Neuron (in vitro differentiated cells): Measurements from ENCODE around the gene MET.
"Not testable (repeated sequence)": the region's sequence is repeated elsewhere in the genome, so short reads cannot be mapped to it uniquely, and the experiment has no call there.

Experiments used
- H2AFZ ChIP-seq: one replicate; pipeline ENCODE4 v1.6.1; 2013; ENCODE audit warnings: low read depth, mild to moderate bottlenecking, inconsistent platforms, low read length, moderate library complexity
- H3K27me3 ChIP-seq: one replicate; pipeline ENCODE4 v1.6.1; 2013; ENCODE audit warnings: low read length; ENCODE audit not compliant: insufficient read depth
- H3K36me3 ChIP-seq: one replicate; pipeline ENCODE4 v1.6.1; 2013; ENCODE audit warnings: low read length; ENCODE audit not compliant: insufficient read depth
- H3K4me1 ChIP-seq: one replicate; pipeline ENCODE4 v1.6.1; 2013; ENCODE audit warnings: low read length; ENCODE audit not compliant: insufficient read depth
- H3K4me3 ChIP-seq: 2 replicates; pipeline ENCODE4 v1.5.1; 2013; ENCODE audit warnings: mild to moderate bottlenecking, low read length, moderate library complexity
- H3K9me3 ChIP-seq: one replicate; pipeline ENCODE4 v1.6.1; 2013; ENCODE audit warnings: low read length

MET gene

DNA sequence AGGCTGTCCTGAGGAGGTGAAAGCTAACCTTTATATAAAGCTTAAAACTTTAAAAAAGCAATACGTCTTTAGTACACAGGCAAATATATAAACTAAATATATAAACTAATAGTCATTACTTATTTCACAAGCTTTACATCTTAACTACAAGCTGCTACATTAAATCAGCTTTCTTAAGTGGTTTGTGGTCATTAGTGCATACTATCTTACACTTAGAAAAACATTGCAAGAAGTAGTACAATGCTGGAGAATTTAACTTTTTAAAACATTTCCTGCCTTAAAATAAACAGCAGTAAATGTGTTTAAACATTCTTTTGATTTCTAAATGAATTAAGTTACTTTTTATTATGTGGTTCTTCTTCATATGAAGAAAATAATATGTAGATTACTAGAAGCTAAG is 36.3 kb downstream of the MET start:
- Histone ChIP-seq H2AFZ (no peak overlapping the region), H3K9me3 (no peaks in the 10 kb centered on the region), H3K4me3 (no peak overlapping the region), H3K36me3 (no peaks in the 10 kb centered on the region), H3K27me3 (no peaks in the 10 kb centered on the region), H3K4me1 (peaks cover 3% of the 10 kb centered on the region)

DNA sequence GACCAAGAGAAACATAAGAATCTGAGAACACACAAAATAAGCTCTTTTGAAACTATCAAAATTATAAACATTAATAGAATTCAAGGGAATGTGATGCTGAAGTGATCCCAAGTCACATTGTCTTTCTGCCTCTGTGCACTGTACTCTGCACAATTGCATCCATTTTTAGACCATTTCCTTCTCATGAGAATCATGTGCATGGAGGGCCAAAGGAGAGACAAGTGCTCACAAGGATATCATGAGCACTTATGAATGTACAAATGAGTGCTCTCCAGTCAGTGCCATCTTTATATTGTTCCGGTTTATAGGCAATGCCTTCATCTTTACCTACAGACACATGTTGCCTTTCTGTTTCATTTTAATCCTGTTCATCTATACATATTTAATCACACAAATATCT is 36.9 kb downstream of the MET start:
- no peaks in the 10 kb centered on the region for H3K27me3 ChIP-seq
- no peak overlapping the region for H3K4me3 ChIP-seq
- no peaks in the 10 kb centered on the region for H3K36me3 ChIP-seq
- peaks cover 3% of the 10 kb centered on the region for H3K4me1 ChIP-seq
- H2AFZ ChIP-seq: no peak overlapping the region
- H3K9me3 ChIP-seq: no peaks in the 10 kb centered on the region

DNA sequence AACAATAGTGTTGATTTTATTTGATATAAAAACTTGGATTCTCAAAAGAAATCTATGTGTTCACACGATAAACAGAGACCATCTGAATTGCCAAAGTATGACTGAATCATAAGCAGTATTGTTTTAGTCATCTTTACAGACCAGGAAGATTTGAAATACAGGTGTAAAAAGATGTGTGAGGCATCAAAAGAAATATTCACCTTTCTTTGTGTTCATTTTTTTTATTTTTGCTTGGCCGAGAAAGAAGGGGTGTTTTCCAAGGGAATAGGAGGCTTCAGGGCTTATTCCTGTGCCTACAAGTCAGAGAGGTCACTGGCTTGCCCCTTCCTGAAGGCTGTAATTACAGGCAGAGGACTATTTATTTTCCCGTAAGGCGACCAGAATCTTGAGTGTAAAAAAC is 37.3 kb downstream of the MET start:
- no peak overlapping the region for H2AFZ ChIP-seq
- peaks cover 3% of the 10 kb centered on the region for H3K4me1 ChIP-seq
- no peaks in the 10 kb centered on the region for H3K9me3 ChIP-seq
- H3K4me3 ChIP-seq: no peak overlapping the region
- no peaks in the 10 kb centered on the region for H3K27me3 ChIP-seq
- H3K36me3 ChIP-seq: no peaks in the 10 kb centered on the region

DNA sequence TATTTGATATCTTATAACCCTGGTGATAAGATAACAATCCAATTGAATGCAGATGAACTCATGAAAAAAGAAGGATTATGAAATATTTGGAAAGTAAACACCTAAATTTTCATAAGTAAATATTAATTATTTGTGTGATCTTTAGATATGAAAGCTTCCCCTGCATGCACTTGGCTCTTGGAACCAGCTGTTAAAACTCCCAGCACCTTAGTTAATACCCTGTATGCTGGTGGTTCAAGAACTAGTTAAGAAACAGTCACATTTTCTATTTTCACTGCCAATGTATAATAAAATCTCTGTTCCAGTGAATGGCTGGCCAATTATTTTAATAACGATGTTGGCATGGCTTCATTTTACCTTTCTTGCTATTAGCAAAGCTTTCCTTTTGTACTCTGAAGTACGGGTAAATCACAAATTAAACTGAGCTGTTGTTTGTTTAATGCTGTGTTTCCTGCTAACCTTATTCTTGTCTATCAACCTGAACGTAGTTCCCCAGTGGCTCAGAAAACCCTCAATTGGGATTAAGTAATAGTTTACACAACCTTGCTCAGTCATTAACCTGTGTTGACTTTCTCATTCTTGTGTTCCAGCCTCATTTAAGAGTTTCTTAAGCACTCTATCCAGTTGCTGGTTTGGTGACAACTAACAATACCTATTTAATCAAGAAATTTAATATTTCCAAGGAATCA is 38.9 kb downstream of the MET start:
- no peaks in the 10 kb centered on the region for H3K36me3 ChIP-seq
- H2AFZ ChIP-seq: no peak overlapping the region
- peaks cover 3% of the 10 kb centered on the region for H3K4me1 ChIP-seq
- H3K27me3 ChIP-seq: no peaks in the 10 kb centered on the region
- H3K4me3 ChIP-seq: no peak overlapping the region
- H3K9me3 ChIP-seq: no peaks in the 10 kb centered on the region

DNA sequence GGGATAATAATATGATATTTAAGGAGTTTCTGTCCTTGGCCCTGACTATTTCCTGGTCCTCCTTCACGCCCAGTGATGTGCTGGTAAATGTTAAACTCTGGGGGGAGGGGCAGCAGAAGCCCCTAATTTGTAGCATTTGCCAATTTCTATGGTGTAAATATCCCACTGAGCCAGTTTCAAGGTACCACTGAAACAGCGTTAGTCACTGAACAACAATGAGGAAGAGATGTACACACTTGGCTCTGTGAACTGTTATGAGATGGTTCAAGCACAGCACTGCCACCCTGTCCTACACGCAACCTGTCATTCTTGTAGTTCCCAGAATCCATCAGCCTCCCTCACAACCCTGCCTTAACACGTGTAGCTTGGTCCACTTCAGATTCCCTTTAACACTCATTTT is 39.8 kb downstream of the MET start:
- no peaks in the 10 kb centered on the region for H3K9me3 ChIP-seq
- H3K27me3 ChIP-seq: no peaks in the 10 kb centered on the region
- H2AFZ ChIP-seq: no peak overlapping the region
- no peak overlapping the region for H3K4me3 ChIP-seq
- no peaks in the 10 kb centered on the region for H3K36me3 ChIP-seq
- peaks cover 3% of the 10 kb centered on the region for H3K4me1 ChIP-seq

DNA sequence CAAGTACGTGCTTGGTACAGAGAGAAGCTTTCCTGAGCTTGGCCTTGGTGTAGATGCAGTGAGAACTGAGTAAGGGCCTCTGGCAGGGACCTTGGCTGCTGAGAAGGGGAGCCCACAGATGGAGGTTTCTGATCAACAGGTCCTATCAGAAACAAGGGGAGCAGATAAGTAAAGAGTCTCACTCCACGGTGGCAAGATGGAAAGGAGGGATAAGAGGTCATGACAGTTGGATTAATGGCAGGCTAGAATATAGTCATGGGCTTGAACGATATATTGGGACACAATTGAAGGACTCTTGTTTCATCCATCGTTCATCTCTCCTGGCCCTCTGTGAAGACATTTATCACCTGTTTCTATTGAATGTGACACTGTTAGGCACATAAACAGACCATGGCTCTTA is 41.5 kb downstream of the MET start:
- H3K27me3 ChIP-seq: no peaks in the 10 kb centered on the region
- H3K4me1 ChIP-seq: no peaks in the 10 kb centered on the region
- H3K36me3 ChIP-seq: no peaks in the 10 kb centered on the region
- no peaks in the 10 kb centered on the region for H3K9me3 ChIP-seq
- H3K4me3 ChIP-seq: no peak overlapping the region
- H2AFZ ChIP-seq: no peak overlapping the region

DNA sequence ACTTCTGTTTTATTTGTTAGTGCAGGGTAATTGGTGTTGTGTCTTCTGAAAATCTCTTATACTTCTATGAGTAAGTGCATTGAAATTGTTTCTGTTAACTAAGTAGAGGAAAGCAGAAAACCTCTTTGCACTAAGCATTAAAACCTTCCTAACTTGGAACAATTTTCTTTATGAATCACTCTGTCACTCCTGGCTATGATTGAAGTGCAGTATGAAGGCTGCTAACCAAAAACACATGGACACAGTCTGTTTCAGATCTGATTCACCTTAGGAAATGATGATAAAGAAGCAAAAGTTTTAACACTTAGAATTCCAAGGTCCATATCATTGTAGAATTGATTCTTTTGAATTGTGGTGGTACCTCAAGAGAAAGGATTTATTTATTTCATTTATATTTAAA is 41.9 kb downstream of the MET start:
- no peak overlapping the region for H2AFZ ChIP-seq
- H3K36me3 ChIP-seq: no peaks in the 10 kb centered on the region
- no peak overlapping the region for H3K4me3 ChIP-seq
- H3K27me3 ChIP-seq: no peaks in the 10 kb centered on the region
- H3K9me3 ChIP-seq: no peaks in the 10 kb centered on the region
- no peaks in the 10 kb centered on the region for H3K4me1 ChIP-seq

DNA sequence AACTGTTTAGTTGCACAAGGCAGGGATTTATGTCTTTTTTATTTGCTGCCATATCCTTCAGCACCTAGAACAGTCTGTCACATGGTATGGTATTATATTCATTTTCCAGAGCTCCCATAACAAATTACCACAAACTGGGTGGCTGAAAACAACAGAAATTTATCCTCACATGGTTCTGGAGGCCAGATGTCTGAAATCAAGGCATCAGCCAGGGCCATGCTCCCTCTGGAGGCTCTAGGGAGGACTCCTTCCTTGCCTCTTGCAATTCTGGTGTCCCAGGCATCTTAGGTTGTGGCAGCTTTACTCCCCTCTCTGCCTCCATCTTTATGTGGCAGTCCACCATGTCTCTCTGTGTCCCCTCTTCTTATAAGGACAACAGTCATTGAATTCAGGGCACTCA is 43.1 kb downstream of the MET start:
- Histone ChIP-seq H3K9me3 (no peaks in the 10 kb centered on the region), H3K4me3 (no peak overlapping the region), H3K27me3 (no peaks in the 10 kb centered on the region), H3K36me3 (no peaks in the 10 kb centered on the region), H3K4me1 (no peaks in the 10 kb centered on the region), H2AFZ (no peak overlapping the region)

DNA sequence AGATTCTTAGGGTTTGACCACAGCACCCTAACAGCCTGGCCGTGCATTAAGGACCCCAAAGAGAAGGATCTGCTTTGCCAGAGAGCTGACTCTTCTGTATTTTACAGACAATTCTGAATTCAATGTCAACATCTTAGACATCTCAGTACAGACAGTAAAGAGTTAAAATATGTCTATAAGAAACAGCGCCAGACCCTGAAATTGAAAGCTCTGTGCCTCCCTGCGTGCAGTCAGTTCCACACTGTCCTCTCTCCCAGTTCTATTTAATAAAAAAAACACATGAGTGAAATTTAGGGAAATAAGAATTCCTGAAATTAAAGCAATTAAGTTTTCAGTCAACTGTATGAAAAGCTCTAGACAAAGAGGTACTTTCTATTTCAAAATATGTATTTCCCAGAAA is 45.1 kb downstream of the MET start:
- Histone ChIP-seq H3K4me3 (no peak overlapping the region), H3K4me1 (no peaks in the 10 kb centered on the region), H2AFZ (no peak overlapping the region), H3K27me3 (no peaks in the 10 kb centered on the region), H3K36me3 (no peaks in the 10 kb centered on the region), H3K9me3 (no peaks in the 10 kb centered on the region)

DNA sequence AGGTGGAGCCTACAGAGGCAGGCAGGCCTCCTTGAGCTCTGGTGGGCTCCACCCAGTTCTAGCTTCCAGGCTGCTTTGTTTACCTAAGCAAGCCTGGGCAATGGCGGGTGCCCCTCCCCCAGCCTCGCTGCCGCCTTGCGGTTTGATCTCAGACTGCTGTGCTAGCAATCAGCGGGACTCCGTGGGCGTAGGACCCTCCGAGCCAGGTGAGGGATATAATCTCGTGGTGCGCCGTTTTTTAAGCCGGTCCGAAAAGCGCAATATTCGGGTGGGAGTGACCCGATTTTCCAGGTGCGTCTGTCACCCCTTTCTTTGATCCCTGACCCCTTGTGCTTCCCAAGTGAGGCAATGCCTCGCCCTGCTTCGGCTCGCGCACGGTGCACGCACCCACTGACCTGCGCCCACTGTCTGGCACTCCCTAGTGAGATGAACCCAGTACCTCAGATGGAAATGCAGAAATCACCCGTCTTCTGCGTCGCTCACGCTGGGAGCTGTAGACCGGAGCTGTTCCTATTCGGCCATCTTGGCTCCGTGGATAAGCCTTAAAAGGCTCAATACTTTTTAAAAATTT is 52.0 kb downstream of the MET start:
- not testable (repeated sequence) for H2AFZ ChIP-seq, H3K36me3 ChIP-seq, H3K27me3 ChIP-seq, H3K4me1 ChIP-seq, H3K4me3 ChIP-seq, H3K9me3 ChIP-seq

DNA sequence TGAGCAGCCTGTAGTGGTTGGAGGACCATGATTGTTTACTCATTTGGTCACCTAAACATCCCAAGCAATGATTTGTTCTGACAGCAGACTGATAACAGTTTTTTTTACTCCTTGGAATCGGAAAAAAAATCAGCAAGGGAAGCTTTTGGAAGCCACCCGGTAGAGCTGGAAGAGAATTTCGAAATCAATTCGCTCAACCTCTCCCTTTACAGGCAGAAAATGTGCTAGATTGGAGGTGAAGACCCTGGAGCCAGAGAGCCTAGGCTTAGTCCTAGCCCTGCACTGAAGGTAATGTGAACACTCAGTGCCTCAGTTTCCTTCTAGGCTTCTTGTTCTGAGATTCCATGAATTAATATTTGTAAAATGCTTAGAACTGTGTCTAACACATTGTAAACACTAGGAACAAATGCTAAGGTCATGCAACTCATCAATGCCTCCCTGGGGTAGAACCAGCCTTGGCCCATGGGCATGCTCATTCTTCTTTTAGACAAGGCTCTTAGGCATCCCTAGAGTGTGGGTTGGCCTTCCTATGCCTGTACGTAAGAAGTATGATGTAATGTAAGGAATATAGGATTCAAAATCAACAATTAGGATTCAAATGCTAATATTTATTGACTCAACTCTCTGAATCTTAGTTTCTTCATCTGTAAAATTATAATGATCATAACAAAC is 52.7 kb downstream of the MET start:
- H3K36me3 ChIP-seq: no peaks in the 10 kb centered on the region
- no peak overlapping the region for H3K4me3 ChIP-seq
- no peaks in the 10 kb centered on the region for H3K9me3 ChIP-seq
- H3K4me1 ChIP-seq: no peaks in the 10 kb centered on the region
- H3K27me3 ChIP-seq: no peaks in the 10 kb centered on the region
- H2AFZ ChIP-seq: no peak overlapping the region

DNA sequence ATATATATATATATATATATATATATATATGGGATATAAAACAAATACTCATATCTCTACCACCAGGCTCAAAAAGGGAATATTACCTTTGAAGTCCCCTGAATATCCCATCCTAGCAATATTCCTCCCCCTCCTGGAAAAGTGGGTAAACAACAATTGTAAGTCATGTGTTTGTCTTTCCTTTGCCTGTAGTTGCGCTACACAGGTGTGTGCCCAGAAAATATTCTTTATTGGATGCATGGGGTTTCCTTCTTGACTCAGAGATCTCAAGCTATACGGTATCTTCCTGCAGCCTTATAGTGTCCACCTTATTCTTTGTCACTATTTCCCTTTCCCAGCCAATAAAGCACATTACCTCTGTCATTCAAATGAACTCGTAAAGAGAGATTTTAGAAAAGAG is 54.2 kb downstream of the MET start:
- no peak overlapping the region for H2AFZ ChIP-seq
- no peaks in the 10 kb centered on the region for H3K4me1 ChIP-seq
- no peaks in the 10 kb centered on the region for H3K27me3 ChIP-seq
- no peak overlapping the region for H3K4me3 ChIP-seq
- no peaks in the 10 kb centered on the region for H3K36me3 ChIP-seq
- H3K9me3 ChIP-seq: no peaks in the 10 kb centered on the region

DNA sequence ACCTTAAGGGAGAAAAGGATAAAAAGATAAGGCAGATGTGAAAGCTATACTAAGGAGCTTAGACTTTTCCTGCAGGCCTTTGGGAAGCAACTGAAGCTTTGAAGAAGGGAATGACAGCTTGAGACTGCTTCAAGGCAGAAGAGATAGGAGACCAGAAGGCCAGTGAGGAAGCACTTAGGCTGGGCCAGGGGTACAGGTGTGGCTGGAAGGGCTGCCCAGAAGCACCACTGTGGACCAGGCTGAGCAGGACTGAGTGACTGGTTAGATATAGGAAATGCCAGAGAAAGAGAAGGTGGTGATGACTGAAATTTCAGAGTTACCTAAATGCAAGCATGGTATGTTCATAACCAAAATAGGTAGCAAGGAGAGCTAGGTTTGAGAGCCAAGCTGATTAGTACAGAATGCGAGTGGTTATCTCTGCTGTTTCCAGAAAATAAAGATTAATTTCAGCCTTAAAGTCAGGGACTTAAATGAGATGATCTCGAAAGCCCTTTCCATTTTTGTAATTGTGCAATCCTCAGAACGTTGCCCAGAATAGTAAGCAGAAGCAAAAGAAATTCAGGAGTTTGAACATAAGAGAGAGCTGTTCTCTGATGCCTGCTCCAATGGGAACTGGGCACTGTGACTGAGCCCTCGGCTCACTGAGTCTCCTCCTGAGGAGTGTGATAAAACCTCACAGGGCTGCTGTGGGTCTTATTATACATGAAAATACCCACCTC is 54.9 kb downstream of the MET start:
- no peak overlapping the region for H2AFZ ChIP-seq
- no peak overlapping the region for H3K4me3 ChIP-seq
- no peaks in the 10 kb centered on the region for H3K9me3 ChIP-seq
- H3K4me1 ChIP-seq: no peaks in the 10 kb centered on the region
- no peaks in the 10 kb centered on the region for H3K27me3 ChIP-seq
- no peaks in the 10 kb centered on the region for H3K36me3 ChIP-seq
